GM18505 (cell line): ENCODE results near the gene AMELX.

Experiments
- ATAC-seq: cut with Tn5 transposase; IDR thresholded peaks from one replicate; pipeline ENCODE4 v1.9.1; 2021; ENCODE audit not compliant: unreplicated experiment
- POLR2A ChIP-seq: IDR thresholded peaks from 4 replicates; pipeline ENCODE4 v1.6.1; 2011; ENCODE audit warnings: borderline replicate concordance; ENCODE audit not compliant: insufficient read depth, insufficient read length; ENCODE audit errors: extremely low read depth

AMELX gene

DNA sequence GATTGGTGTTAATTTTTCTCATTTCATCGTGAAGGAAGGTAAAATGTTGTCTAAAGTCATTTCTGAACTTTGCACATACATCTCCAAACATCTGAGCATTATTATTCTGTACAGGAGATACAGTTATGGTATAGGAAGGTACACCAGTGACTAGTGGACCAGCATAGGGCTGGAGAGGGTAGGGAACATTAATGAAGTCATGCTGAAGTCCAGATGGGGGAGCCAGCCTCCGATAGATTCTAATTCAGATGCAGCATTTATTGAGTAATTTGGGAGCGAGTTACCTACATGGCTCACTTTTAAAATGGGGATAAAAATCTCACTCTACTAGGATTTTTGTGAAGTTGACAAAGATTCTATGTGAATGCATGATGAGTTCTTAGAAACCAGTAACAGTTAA is 34.9 kb downstream of the AMELX start:
- TF ChIP-seq POLR2A = no peak
- no peak for ATAC-seq

DNA sequence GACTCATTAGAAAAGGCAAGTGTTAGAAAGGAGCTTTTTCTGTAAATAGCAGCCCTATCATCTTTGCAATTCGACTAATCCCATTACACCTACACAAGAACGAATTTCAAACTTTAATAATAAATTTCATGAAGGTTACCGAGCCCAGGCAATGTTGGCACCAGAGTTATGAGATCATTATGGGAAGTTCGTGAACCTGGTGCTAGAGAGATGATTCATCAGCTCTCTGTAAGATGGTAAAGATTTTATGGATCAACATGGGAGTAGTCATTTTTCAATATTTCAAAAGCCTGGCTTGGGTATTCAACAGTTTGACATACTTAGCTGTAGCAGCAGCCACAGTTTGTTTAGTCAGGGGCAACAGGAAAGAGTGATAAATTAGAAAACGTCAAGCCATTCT is 35.8 kb downstream of the AMELX start:
- TF ChIP-seq POLR2A = no peak
- ATAC-seq = no peak

DNA sequence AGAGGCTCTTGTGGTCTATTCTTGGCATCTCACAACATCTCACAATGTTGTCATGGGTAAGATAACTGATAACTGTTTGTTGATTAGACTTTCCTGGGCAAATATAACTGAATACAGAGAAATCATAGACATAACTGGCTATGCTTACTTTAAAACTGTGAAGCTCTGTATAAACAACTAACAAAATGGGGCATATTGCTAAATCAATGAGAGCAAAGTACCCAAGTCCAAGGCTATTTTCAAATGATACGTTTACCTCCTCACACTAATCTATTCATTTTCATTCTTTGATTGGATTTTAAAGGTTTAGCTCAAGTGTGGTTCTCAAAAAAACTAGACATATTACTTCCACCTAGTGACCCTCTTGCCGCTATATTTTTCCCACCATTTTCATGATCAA is 38.6 kb downstream of the AMELX start:
- no peak for ATAC-seq
- no peak for TF ChIP-seq POLR2A

DNA sequence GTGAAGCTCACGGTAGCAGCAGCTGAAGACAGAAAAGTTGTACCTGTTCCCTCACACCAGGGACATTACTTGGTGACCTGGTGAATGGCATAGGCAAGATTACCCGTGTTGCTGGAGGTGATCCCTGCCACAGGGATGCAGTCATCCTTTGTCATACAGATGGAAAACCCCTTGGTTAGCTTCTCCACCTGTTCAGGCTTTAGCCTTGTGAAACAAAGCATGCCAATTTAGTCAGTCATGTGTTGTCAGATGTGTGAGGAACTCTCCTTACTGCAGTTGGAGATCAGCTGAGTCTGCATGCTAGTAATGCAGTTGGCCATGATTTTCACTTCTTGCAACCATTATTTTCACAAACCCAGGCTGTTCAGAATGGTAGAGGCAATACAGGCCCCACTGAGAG is 41.0 kb downstream of the AMELX start:
- TF ChIP-seq POLR2A = no peak
- ATAC-seq = no peak

DNA sequence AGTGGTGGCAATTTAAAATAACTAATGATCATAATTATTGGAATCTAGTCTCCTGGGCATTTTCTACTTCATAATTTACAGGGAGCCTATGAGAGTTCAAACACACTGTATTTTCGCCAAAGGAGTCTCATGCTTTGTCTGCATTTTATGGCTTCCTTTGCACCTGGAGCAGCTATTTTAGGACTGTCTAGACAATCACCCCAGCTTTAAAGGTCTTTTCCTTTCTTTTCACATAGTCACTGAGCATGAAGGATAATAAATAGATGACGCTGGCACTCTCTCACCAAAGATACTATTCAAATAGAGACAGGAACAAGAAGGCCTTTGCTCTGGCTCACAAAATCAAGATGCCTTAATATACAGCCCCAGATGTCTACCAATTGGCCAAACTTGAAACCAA is 43.0 kb downstream of the AMELX start:
- ATAC-seq = no peak
- TF ChIP-seq POLR2A = no peak

DNA sequence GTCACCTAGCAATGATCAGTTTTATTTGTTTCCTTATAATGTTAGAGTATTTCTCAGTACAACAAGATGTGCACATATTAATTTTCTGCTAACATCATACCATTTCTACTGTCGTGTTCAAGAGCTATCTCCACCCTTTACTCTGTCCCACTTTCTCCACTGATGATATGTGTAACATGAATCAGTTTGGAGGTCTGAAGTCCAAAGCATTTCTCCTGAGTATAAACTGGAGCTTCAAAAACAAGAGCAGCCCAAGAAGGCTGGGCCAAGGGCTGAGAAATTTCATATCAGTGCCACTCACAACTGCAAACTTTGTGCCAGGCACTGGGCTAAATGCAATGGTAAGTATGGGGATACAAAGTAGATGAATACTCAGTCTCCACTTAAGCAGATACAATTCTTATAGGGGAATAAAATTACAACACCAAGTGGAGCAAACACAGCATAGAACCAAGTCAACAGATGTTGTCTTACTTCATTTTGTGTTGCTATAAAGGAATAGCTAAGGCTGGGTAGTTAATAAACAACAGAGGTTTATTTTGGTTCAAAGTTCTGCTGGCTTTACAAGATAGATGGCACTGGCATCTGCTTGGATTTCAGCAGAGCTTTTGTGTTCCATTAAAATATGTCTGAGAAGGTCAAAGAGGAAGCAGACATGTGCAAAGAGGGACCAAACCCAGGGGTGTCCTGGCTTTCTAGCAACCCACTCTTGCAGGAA is 44.2 kb downstream of the AMELX start:
- ATAC-seq = no peak
- no peak for TF ChIP-seq POLR2A

DNA sequence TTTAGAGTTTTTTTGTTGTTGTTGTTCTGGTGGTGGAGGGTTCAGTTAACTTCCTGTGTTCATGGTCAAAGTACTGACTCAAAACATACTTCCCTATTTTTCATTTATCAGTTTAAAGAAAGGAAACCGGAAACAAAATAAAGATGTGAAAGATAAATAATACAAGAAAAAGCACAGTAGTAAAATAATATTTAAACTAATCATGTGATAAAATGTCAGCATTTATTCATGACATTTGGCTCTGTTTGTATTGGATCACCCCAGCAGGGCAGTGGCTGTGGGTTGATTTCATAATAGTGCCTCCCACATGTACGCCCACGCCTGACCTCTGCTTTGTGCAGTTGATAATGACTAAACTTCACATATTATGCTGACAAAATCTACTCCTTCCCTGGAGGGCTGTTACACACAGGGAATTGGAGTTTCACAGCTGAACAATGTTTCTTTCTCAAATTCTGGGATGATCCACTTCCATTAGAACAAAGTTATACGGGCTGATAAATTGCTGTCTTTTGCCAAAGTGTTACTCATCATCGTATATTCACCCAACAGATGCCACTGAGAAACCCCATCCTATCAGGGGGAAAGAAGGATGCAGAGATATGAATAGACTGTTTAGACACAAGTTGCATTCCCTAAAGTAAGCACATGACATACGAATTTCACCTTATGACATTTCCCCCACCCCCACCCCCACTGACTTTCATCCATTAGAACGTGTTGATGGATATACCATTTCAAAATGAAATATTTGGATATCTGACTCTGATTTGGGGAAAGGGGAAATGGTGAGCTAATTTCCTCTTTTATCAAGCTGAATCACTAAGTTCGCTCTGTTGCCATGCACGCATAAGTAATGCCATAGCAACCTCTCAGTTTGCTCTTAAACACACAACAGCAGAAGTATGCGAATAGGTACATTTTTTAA is 48.3 kb downstream of the AMELX start:
- ATAC-seq = peak; percentile 77
- TF ChIP-seq POLR2A = no peak

DNA sequence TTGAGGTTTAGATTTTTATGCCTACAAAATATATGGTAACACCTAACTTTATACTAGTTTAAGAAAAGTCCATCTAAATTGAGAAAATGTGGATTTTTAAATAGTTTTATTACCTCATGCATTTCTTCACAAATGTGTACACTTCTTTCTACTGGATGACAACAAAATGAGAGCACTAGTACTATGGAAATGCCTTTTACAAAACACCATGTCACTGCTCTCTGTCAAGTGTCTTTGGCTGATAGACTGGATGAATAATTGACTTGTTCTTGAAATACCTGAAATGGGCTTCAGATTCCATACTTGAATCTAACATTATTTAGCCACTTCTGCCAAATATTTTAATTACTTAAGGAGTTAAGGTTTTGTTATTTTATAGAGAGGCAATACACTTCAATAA is 49.5 kb downstream of the AMELX start:
- no peak for ATAC-seq
- no peak for TF ChIP-seq POLR2A

DNA sequence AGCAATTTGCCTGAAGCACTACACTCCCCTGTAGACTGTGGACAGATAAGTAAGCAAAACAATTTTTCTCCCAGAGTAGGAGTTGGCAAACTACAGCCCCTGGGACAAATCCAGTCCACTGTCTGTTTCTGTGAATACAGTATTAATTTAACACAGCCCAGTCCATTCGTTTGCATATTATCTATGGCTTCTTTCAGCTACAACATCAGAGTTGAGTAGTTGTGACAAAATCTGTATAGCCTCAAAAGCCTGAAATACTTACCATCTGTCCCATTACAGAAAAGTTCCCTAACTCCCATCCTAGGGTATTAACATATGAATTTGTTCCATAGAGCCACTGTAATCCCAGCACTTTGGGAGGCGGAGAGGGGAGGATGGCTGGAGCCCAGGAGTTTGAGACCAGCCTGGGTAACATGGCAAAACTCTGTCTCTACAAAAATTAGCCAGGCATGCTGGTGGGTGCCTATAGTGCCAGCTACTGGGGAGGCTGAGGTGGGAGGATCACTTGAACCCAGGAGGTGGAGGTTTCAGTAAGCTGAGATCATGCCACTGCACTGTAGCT is 53.0 kb downstream of the AMELX start:
- no peak for TF ChIP-seq POLR2A
- ATAC-seq = no peak

DNA sequence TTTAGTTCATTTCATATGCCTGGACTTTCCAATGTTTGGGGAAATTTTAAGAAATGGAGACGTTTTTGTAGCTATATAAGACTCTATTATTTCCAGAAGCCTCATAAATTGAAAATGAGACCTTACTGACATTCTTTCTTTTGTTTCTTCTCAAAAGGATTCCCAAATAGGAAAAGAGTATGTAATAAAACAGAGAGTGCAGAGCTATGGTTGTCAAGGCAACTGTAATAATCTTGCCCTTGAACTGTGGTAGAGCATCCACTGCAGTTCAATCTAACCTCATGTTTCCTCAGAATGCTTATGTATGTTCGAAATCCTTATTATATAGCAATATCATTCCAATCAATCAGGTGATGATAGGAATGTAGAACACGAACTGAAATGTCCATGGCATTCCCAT is 54.1 kb downstream of the AMELX start:
- TF ChIP-seq POLR2A = no peak
- no peak for ATAC-seq

DNA sequence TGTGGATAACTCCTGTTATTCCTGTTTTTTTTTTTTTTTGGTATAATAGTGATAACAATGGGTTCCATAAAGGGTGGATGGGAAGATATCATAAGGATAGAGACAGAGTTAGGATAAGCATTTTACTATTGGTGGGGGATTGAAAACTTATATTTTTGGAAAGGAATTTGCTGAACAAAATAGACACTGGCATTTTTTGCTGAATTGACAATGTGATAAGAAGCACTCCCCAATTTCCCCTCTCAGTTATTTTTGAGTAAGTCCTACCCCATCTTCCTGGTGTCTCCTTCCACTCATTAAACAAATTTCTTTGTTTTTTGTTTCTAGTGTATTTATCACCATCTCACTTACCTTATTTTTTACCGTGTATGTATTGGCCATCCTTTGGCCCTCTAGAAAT is 55.8 kb downstream of the AMELX start:
- no peak for TF ChIP-seq POLR2A
- ATAC-seq = no peak

DNA sequence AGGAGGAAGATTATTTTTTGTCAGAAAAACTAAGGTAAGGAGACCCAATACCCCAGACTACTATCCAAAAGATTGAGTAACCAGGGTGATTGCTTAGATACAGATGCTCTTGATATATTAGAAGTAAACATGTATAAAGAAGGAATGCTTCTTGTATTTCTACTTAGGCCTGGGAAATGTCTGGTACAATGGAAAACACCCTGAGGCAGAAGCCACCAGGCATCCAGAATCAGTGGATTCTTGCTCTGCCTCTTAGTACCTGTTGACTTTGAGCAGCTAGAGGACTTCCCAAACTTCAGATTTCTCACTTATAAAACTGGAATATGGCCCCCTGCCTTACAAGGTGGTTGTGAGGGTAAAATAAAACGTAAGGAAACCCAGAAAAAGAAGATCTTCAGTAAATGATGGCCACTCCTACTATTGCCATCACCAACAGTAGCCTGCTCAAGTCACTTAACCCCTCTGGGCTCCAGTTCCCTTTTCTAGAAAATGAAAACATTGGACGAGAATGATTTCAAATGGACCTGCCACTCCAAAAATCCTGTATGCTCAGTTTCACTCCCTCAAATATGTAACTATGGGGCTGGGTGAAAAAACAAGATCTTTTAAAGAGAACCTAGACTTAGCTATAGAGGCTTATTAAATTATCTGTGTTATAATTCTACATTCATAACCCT is 56.6 kb downstream of the AMELX start:
- no peak for ATAC-seq
- TF ChIP-seq POLR2A = no peak
